Muscle of back (tissue), 11 donors: ENCODE measurements around the gene PGAP1. TPM values are rescaled to one million over a fixed set of nuclear protein-coding genes. Genes with fewer than 3 reads are reported as not detected.
A peak's percentile ranks its signal among the peaks of the same experiment; 100 is the strongest.

Experiments used
- DNase-seq, 3 donors: peaks; one replicate each; pipeline versions ENCODE4 v3.0.0 to v3.0.0-alpha.2; 2013
- polyA plus RNA-seq, 10 donors: library from polyadenylated mRNA; unstranded; fragments of 120-200 nt; gene quantifications; one replicate each; pipeline ENCODE4 v1.2.1, GENCODE V29; 2013; ENCODE audit not compliant: insufficient read length in 10 of 10

PGAP1 gene
- polyA plus RNA-seq, 10 donors = 9.7 to 20.1 (median 13.7) TPM

DNA sequence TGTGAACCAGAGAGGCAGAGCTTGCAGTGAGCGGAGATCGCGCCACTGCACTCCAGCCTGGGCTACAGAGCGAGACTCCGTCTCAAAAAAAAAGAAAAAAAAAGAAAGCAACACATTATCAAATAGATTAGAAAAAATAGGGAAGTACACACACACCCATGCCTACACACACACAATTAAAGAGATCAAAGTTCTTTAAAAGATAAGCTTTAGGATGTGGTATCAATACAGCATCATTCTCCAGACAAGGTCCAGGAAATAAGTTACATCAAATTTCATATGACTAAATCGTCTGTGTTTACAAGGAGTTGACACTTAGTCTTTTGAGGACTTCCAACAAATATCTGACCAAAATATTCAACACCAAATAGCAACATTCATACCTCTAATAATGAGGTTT lies 25.7 kb downstream of the PGAP1 start:
- no peak for DNase-seq

DNA sequence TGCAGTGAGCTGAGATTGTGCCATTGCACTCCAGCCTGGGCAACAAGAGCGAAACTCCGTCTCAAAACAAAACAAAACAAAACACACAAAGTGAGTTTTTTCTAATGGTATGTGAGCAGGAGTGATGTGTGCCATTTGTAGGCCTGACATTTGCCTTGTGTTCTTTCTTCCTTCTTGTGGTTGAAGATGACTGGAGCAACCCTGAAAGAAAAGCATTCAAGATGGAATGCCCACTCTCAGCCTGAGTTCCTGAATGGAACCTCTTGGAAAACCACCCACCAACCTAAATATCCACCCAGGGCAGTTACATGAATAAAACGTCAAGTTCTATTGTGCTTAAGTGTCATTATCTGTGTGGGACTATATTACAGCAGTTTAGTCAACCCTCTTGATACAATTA lies 26.5 kb downstream of the PGAP1 start:
- no peak for DNase-seq

DNA sequence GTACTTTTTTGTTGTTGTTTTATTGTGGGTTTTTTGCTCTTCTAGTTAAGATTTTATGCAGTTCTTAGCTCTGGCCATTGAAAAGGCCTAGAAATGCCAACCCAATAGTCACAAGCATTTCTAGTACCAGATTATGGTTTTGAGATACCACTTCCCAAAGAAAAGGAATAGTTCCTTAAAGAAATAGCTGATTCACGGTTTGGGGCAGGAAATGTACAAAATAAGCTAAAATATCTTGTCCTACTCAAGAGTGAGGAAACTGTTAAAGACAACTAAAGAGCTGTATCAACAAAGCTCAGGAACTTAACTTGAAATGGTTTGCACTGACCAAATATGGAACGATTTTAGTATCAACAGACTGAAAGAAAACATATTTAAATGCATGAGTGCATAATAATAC lies 35.4 kb downstream of the PGAP1 start:
- DNase-seq = no peak

DNA sequence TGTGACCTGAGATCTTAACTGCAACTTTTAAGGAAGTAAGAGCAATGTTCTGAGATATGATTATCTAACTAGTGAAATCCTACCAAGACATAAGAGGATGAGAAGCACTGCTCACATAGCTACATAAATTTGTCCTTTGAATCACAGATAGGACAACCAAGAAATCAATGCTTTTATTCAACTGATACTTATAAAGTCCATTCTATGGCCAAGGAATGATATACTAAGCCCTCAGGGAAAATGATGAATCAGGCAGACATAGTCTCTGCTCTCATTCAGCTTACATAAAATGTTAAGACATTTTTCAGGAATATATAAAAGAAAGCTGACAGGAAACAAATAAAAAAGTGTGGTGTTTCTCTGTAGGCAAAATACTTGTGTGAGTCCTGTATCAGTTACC lies 39.1 kb downstream of the PGAP1 start:
- DNase-seq = no peak

DNA sequence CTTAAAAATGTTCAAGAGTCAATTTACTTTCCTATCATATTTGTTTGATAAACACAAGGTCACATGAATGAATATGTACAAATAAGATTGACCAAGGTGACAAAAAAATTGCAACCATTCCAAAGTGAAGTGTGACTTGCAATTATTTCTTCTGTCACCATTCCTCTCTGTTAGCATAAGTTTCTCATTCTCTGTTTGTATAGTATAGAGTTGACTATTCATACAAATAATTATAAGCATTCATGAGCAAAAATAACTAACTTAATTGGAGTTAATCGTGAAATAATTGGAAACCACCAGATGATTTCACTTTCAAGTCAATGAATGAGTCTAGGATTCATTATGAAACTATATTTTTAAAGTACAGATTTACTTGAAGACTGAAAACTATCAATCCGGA lies 42.1 kb downstream of the PGAP1 start:
- no peak for DNase-seq

DNA sequence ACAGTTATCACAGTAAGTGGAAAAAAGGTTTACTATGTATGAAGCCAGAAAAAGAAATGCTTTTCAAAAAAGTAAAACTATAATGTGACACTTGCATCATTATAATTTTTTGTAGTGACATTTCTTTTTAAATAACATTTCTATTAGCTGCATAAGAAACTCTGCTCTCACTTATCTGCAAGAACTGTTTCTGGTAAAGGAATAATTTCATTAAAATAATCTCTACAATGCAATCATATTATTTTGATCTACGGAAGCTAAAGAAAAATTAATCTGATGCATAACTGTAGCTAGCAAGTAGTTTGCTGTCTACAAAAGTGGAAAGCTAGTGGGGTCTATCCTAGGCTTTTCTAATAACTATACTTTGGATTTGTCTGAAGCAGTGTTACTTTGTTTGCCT lies 50.1 kb downstream of the PGAP1 start:
- DNase-seq = no peak

DNA sequence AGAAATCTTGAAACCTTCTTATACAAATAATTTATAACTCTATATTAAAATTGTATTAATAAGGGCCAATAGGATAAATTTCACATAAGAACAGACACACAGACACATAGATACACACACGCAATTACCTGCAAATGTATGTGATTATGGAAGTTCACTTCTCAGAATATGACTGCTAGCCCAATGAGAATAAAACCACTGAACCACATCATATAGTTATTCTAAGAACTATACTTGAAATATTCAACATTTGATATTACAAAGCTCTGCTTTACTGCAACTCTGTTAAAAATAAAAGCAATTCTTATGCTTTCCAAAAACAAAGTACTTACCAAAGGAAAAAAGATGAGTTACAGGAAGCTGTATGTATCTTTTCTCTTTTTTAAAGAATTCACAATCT lies 51.1 kb downstream of the PGAP1 start:
- DNase-seq = no peak

DNA sequence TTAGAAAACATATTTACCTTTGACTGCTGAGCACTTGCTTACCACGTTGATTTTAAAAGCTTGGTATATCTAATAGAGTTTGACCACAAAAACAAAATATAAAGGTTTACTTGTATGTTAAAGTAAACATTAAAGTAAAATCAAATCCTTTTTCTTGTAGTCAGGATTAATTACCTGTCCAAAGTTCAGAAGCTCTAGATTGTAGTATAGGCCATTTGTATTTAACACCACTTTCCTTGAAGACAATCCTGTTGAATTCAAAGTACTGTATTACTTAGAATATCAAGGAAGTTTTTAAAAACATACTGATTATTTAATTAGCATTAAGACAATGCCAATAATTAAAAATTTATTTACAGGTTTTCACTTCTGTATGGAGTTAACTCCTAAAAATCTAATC lies 53.0 kb downstream of the PGAP1 start:
- no peak for DNase-seq

DNA sequence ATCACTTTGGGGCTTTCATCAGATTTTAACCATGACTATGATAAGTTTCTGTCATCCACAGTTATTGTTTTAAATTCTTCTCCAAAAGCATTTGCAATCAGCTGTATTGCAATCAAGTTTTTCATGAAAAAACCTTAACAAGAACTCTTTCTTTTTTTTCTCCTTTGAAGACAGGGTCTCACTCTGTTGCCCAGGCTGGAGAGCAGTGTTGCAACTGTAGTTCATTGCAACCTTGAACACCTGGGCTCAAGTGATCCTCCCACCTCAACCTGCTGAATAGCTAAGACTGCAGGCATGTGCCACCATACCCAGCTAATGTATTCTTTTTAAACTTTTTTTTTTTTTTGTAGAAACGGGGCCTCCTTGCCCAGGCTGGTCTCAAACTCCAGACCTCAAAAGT lies 71.9 kb downstream of the PGAP1 start:
- DNase-seq = no peak

DNA sequence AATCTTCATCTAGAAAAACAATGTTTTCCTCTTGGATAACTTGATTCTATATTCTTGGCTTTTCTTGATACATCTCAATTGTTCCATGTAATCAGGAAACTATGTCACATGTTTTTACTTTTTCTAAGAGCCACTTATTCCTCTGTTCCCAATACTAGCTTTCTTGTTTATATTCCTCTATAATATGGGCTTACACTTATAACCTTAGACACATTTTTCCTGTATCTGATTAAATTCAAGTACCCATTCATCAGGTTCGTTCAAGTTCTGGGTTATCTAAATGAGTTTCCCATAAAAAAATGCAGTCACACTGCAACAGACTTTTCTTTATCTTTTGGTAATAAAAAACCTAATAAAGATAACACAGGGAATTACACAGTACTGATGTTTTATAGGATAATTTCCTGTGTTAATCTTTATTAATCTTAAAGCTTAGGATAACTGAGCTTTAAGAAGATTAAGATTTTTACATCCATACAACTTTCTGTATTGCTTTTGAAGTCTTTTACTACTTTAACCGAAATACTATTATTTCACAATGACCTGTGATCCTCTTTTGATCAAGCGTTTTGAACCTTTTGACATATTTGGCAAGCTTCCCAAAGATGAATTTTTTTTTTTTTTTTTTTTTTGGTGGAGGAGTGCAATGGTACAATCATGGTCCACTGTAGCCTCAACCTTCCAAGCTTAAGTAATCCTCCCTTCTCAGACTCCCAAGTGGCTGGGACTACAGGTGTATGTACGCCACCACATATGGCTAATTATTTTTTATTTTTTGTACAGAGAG lies 73.0 kb downstream of the PGAP1 start:
- no peak for DNase-seq

DNA sequence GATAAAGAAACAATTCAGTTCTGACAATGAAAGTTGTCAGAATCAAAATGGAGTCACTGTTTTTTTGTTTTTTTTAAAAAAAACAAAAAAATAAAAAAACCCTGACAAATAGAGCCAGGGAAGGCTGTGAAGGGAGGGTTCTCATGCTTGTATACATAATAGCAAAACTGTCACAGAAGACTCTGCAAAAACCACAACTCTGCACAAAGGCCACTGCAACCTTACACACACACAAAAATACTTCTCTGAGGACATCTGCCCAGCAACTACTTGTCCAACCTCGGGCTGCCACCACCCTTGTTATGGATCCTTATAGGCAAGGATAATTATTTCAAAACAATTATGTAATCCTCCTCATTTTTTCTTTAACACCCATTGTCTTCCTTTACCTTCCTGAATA lies 75.4 kb downstream of the PGAP1 start:
- DNase-seq = no peak

DNA sequence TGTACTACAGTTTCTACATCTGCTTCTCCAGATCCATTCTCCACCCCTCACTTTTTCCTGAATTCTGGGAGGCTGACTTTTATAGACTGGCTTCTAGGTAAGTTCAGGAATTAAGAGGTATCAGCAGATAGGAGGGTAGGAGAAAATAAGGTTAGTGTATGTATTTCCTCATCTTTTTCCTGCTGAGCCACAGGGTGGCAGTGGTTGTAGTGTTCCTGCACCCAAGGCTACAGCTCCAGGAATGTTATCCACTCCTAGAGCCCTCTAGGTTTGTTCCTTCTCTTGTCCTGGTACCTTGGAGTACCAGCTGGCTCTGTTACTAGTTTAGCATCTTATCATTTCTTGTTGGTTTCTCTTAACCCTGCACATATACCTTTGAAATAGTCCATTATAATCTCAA lies 76.6 kb downstream of the PGAP1 start:
- peak in 2 of 3 donors; percentile 3 to 21 for DNase-seq

DNA sequence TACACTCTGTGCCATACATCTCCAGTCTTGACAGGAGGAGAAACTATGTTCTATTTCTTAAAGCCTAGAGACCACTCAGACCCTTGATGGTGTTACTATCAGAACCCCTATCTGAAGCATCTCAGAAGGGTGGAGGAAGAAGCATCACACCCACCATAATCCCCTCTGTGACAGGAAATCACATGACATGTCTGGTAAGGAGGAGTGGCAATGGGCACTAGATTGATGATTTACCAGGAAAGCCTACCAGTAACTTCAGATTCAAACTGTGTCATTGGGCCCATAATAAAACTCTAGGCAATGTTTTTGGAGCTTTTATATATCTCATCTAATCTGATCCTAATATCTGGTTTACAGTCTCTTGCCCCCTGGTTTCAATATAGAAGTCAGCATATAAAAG lies 80.2 kb downstream of the PGAP1 start:
- DNase-seq = no peak

DNA sequence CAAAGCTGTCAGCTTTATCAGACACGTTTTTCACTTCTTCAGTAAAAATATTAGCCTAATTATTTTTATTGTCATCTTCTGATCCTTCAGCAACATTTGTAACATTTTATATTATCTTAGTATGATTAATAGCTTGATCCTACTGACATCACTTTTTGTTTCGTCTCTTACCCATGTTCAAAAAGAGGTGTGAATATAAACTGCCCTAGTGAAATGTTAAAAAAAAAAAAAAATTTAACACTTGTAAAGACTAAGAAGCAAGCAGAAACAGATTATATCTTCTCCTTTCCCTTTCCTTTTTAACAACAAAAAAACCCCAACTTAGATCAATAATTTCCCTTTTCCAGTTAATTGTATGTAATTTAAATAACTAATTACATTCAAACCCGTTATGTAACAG lies 81.1 kb downstream of the PGAP1 start:
- DNase-seq = no peak

DNA sequence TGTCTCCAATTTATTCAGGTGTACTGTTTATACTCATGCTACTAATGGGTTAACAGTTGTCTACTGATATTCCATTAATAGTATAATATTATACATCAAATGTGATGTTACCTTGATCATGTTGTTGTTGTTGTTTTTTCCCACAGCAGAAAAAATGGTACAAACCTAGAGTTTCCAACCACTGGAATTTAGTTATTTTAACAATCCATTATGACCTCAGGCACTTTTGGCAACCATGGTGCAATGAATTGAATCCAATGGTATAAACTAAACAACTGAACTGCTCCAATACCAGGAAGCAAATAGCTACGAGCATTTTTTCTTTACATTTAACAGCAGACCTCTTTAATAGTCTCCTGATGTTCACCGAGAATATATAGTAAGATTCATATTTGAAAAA lies 86.3 kb downstream of the PGAP1 start:
- DNase-seq = no peak

DNA sequence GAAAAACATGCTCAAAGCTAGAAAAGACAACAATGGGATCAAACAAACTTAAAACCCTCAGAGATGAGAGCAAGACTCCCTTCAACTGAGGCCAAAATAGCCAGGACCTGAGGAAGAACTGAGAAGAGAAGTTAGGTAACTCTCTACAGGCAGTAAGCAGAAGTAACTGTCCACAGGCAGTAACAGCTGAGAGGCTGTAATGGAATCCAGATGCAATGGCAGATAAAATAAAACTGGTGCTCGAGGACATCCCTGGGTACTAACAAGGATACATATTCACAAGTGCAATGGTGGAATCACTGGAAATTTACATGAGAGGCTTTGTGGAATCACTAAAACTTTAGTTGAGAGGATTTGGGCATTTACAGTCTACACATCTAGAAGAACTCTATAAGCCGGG lies 86.9 kb downstream of the PGAP1 start:
- no peak for DNase-seq

DNA sequence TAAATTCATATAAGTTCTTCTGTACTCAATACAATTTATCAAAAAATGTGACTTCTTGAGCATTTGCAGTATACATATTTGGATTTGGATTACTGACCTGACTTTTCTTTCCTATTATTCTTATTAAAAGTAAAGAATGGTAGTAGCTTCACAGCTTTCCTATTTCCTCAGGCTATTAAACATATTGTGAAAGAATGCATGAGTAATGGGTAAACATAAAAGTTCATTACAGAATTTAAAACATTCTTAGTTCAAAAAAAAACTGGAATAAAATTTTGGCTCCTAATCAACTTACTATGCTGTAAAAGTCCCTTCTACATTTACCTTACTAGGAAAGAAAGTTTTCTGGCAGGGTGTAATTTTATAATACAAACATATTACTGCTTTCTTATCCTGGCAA lies 90.1 kb downstream of the PGAP1 start:
- DNase-seq = no peak

DNA sequence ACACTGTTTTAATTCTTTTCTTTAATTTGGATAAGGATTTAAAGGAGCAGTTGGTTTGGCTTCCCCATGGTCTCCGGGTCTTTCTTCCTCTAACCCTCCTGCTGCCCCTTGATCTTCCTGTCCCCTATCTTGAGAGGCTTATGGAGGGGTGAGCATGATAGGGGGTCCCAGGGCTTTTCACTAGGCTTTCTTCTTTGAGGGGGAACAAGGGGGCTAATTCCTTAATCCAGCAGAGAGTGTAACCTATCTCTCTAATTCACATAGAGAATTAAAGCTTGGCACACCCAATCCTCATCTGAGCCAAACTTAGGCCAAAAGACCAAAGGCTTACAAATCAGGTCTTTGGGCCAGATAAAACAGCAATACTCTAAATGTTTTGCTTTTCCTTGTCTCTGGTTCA lies 95.8 kb downstream of the PGAP1 start:
- no peak for DNase-seq

DNA sequence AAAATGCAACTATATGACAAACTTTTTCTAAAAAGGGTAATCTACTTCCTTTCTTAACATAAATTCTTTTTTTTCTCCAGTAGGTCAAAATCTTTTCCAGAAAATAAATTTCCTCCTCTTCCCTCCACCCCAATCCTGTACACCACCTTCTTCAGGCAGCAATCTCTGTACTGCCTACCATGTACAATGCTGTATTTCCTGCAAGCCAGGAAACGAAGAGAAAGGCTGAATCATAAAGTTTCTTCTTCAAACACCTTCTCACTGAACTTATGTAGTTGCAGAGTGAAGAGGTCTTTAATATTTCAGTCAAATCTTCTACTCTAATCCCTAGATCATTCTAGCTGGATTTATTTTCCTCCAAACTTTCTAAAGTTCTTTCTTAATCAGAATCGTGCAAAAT lies 99.2 kb downstream of the PGAP1 start:
- no peak for DNase-seq

DNA sequence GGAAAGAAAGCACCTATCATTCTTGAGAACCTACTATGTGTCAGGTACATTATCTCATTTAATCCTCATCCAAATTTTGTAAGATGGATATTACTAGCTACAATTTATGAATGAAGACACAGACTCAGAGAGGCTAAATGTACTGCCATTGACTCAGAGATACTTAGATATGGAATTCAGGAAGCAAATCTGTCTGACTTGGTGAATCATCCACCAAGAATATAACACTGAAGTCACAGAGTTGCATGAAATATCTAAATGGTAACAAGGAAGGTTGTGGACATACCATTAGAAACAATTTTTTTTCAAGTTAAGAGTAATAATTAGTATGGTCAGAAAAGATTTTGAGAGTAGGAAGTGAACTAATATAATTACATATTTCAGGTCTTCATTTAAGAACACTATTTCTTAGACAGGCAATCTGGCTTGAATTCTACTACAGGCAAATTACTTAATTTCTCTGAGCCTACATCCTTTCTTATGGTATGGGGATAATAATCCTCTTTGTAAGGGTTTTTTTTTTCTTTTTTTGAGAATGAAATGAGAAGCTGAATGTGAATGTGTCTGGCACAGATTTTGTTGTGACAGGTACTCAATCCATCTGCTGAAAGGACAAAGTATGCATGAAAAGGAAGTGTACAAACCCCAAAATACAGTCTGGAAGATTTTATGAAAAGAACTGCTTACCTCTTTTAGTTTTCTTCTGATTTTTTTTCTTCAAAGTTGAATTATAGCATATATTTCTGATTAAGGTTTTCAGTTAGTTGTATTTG lies 102.6 kb downstream of the PGAP1 start:
- peak in 1 of 3 donors; percentile 49 for DNase-seq

DNA sequence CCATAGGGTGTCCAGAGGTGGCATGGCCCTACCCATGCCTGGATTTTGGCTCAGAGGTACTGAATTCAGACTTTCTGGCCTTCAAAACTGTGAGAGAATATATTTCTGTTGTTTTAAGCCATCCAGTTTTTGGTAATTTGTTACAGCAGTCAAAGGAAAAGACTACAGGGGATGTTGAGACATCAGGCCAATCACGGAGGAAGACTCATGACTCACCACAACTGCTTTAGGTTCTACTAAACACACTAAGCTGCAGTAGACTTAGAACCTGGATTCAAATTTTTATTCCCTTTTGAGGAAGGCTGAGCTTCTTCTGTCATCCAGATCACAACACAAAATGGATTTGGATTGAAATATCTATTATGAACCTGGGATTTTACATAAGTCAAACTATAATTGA lies 105.3 kb downstream of the PGAP1 start:
- no peak for DNase-seq

DNA sequence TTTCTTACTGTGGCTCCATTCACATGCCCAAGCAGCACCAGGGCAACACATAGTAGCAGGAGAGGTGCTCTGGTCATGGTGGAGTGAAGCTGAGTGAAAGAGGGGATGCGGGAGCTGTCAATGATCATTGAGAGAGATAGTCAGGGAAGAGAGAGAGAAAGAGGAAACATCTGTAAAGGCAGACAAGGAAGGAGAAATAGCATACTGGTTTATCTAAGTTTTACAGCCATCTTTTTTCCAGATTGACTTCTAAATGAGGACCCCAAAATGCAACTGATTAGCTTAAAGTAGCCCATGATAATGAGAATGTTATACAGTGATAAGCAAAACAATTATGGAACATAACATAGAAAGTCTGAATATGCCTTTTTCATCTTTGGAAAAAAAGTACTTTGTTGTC lies 117.2 kb downstream of the PGAP1 start, which contains the start of gene C2orf66:
Gene C2orf66, minus strand, starts transcription at position 96 of the 400 bp plus-strand sequence. Its CDS starts 19 bp downstream, at position 77.
- no peak for DNase-seq

DNA sequence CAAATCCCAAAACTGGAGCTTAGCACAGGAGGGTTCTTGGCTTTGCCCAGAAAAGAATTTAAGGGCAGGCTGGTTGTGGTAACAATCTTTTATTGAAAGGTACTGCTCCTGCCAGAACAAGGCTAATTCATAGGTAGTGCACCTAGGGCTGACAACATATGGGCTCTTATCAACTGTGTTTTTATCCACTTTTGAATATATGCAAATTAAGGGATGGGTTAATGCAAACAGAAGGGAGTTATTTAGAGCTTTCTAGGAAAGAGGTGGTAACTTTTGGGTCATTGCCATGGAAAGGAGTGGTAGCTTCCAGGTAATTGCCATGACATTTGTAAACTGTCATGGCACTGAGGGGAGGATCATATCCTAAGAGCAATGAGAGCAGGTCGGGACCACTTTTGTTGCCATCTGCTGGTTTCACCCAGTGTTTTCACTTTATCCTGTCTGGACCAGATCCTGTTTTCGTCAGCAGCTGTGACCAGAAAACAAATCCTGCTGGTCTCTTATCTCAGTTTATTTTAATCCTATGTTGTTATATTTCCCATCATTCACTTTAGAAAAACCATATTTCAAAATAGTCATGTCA lies 118.3 kb downstream of the PGAP1 start:
- no peak for DNase-seq
